GM23338 (cell line): ENCODE data around the gene RAD51AP1. TPM values are rescaled to one million over a fixed set of nuclear protein-coding genes. Genes with fewer than 3 reads are reported as not detected.

Experiments
- ATAC-seq: fragments of 200-7000 bp; cut with Tn5 transposase; 3 replicates; pipeline ENCODE4 v1.9.1; 2020
- DNase-seq: peaks from one replicate; pipeline ENCODE4 v3.0.0-alpha.2; 2015; ENCODE audit warnings: low spot score
- H2AFZ ChIP-seq: fragments of 200-600 bp; sonication (generic); 2 replicates; pipeline ENCODE4 v1.8.0; 2016; ENCODE audit warnings: antibody characterized with exemption, mild to moderate bottlenecking, moderate library complexity
- H3F3A ChIP-seq: fragments of 200-600 bp; sonication (generic); replicated peaks from 2 replicates; pipeline ENCODE4 v1.8.0; 2017; ENCODE audit warnings: antibody characterized with exemption, mixed run types, low read depth
- H3K27ac ChIP-seq: fragments of 200-600 bp; sonication (generic); 2 replicates; pipeline ENCODE4 v1.6.1; 2016; ENCODE audit warnings: low read depth
- H3K27me3 ChIP-seq: fragments of 200-600 bp; sonication (generic); 2 replicates; pipeline ENCODE4 v1.8.0; 2016; ENCODE audit warnings: mild to moderate bottlenecking, mixed run types, moderate library complexity; ENCODE audit not compliant: insufficient read depth
- H3K36me3 ChIP-seq: fragments of 200-600 bp; sonication (generic); 2 replicates; pipeline ENCODE4 v1.8.0; 2016; ENCODE audit warnings: mild to moderate bottlenecking; ENCODE audit not compliant: insufficient read depth
- H3K4me1 ChIP-seq: fragments of 200-600 bp; sonication (generic); 2 replicates; pipeline ENCODE4 v1.8.0; 2016; ENCODE audit warnings: mild to moderate bottlenecking, moderate library complexity; ENCODE audit not compliant: insufficient read depth
- H3K4me2 ChIP-seq: fragments of 200-600 bp; sonication (generic); 2 replicates; pipeline ENCODE4 v1.7.1; 2017; ENCODE audit warnings: mixed run types
- H3K4me3 ChIP-seq: fragments of 200-600 bp; sonication (generic); 2 replicates; pipeline ENCODE4 v1.6.1; 2016; ENCODE audit warnings: mixed run types
- H3K79me2 ChIP-seq: fragments of 200-600 bp; sonication (generic); replicated peaks from 2 replicates; pipeline ENCODE4 v1.8.0; 2017; ENCODE audit warnings: mild to moderate bottlenecking; ENCODE audit not compliant: insufficient read depth
- H3K9me2 ChIP-seq: fragments of 200-600 bp; sonication (generic); 2 replicates; pipeline ENCODE4 v1.8.0; 2017; ENCODE audit not compliant: insufficient read depth
- H4K20me1 ChIP-seq: fragments of 200-600 bp; sonication (generic); replicated peaks from 2 replicates; pipeline ENCODE4 v1.8.0; 2017; ENCODE audit warnings: mild to moderate bottlenecking; ENCODE audit not compliant: insufficient read depth
- H3K27ac Mint-ChIP-seq: 2 replicates; pipeline ENCODE4 v1.8.0; 2020; ENCODE audit warnings: inconsistent platforms, mild to moderate bottlenecking, moderate library complexity, mixed read lengths
- H3K27me3 Mint-ChIP-seq: 3 replicates; pipeline ENCODE4 v1.8.0; 2022; ENCODE audit warnings: low read depth, mild to moderate bottlenecking, moderate library complexity, mixed read lengths, inconsistent platforms; ENCODE audit not compliant: insufficient read depth, poor library complexity
- H3K36me3 Mint-ChIP-seq: 3 replicates; pipeline ENCODE4 v1.8.0; 2021; ENCODE audit warnings: low read depth, mild to moderate bottlenecking, inconsistent platforms, moderate library complexity, mixed read lengths
- H3K4me1 Mint-ChIP-seq: 3 replicates; pipeline ENCODE4 v1.8.0; 2020; ENCODE audit warnings: mild to moderate bottlenecking, inconsistent platforms, mixed read lengths
- H3K4me3 Mint-ChIP-seq: 3 replicates; pipeline ENCODE4 v1.8.0; 2021; ENCODE audit warnings: moderate library complexity, mild to moderate bottlenecking, inconsistent platforms, mixed read lengths
- H3K9me3 Mint-ChIP-seq: 3 replicates; pipeline ENCODE4 v1.8.0; 2020; ENCODE audit warnings: moderate library complexity, mild to moderate bottlenecking, inconsistent platforms, mixed read lengths
- CREB1 ChIP-seq: fragments of 250-450 bp; sonication (Bioruptor Pico); IDR thresholded peaks from 2 replicates; pipeline ENCODE4 v1.5.0; 2020; ENCODE audit warnings: low read depth, mild to moderate bottlenecking, moderate library complexity
- CTCF ChIP-seq, 2 experiments: fragments of 200-600 bp in 1 of 2; sonication (generic) in 1 of 2; conservative IDR thresholded peaks; 2 replicates each; pipeline versions ENCODE4 v1.5.1 to v1.6.1; 2016 to 2017; ENCODE audit warnings: antibody characterized with exemption in 2 of 2, low read depth in 2 of 2, mild to moderate bottlenecking in 2 of 2, moderate library complexity in 1 of 2
- ETS1 ChIP-seq: IDR thresholded peaks from 2 replicates; pipeline ENCODE4 v1.6.1; 2016; ENCODE audit warnings: antibody characterized with exemption
- EZH2 ChIP-seq: fragments of 200-600 bp; sonication (generic); IDR thresholded peaks from one replicate; pipeline ENCODE4 v1.8.0; 2017; ENCODE audit warnings: antibody characterized with exemption, mild to moderate bottlenecking, low read depth; ENCODE audit not compliant: unreplicated experiment
- EZH2phosphoT487 ChIP-seq: fragments of 200-600 bp; sonication (generic); IDR thresholded peaks from one replicate; pipeline ENCODE4 v1.8.1; 2018; ENCODE audit warnings: antibody characterized with exemption; ENCODE audit not compliant: unreplicated experiment
- JUNB ChIP-seq: IDR thresholded peaks from one replicate; pipeline ENCODE4 v1.6.1; 2016; ENCODE audit warnings: antibody characterized with exemption; ENCODE audit not compliant: unreplicated experiment
- NANOG ChIP-seq: IDR thresholded peaks from 2 replicates; pipeline ENCODE4 v1.6.1; 2016; ENCODE audit warnings: antibody characterized with exemption, borderline replicate concordance
- REST ChIP-seq: IDR thresholded peaks from one replicate; pipeline ENCODE4 v1.6.1; 2018; ENCODE audit warnings: antibody characterized with exemption; ENCODE audit not compliant: unreplicated experiment
- STAT1 ChIP-seq: IDR thresholded peaks from one replicate; pipeline ENCODE4 v1.6.1; 2016; ENCODE audit warnings: antibody characterized with exemption; ENCODE audit not compliant: unreplicated experiment
- ZNF114 ChIP-seq: fragments of 250-450 bp; sonication (Bioruptor Pico); IDR thresholded peaks from 2 replicates; pipeline ENCODE4 v1.5.0; 2020; ENCODE audit warnings: mild to moderate bottlenecking, moderate library complexity
- polyA plus RNA-seq: library from polyadenylated mRNA; unstranded; fragments of >200 nt; fragmentation: Nextera tagmentation; extraction: Ambion mirVana; gene quantifications from 2 replicates; pipeline ENCODE4 v1.2.1, GENCODE V29; 2016
- total RNA-seq: library from RNA; depleted of rRNA; stranded (reverse); fragments of >200 nt; shearing (Covaris generic); gene quantifications from 2 replicates; pipeline ENCODE4 v1.2.3, GENCODE V29; 2014

RAD51AP1 gene
- total and polyA plus RNA-seq, 2 experiments from 2014 or later: 75.2 to 119 TPM

- TF ChIP-seq REST (no peak), EZH2phosphoT487 (no peak), EZH2 (no peak)
These were observed 51.3 kb downstream of the RAD51AP1 start (continued) for GRCh38 chr12:4589941-4590340.

GRCh38 chr12:4591180-4591687, 52.5 kb downstream of the RAD51AP1 start:
- Histone ChIP-seq H2AFZ (no peak overlapping the region), H3K79me2 (no peaks in the 10 kb centered on the region), H3K9me2 (0 out of 2 replicates have a peak, but pooled peaks cover 4% of the 10 kb centered on the region), H3F3A (no peaks in the 10 kb centered on the region), H3K27ac (no peak overlapping the region), H3K27me3 (no peaks in the 10 kb centered on the region), H3K4me1 (0 out of 2 replicates have a peak, but pooled peaks cover 3% of the 10 kb centered on the region), H3K4me2 (no peak overlapping the region), H3K36me3 (no peaks in the 10 kb centered on the region), H4K20me1 (no peaks in the 10 kb centered on the region), H3K4me3 (no peak overlapping the region)
- ATAC-seq: no peak
- Mint-ChIP-seq H3K27me3 (no peaks in the 10 kb centered on the region), H3K9me3 (no peaks in the 10 kb centered on the region), H3K4me1 (peaks cover 5% of the 10 kb centered on the region; the same call in 2 of the 3 replicates), H3K4me3 (no peak overlapping the region), H3K36me3 (no peaks in the 10 kb centered on the region), H3K27ac (no peak overlapping the region)
- DNase-seq: no peak
- no peak for TF ChIP-seq STAT1
- no peak for TF ChIP-seq CREB1 (CRISPR knock-in tag)
- no peak for TF ChIP-seq EZH2phosphoT487
- no peak for TF ChIP-seq CTCF (conservative IDR thresholded peaks at IDR 0.05; ENCODE audit: low read depth in 2 of 2)
- TF ChIP-seq ZNF114 (CRISPR knock-in tag): no peak
- TF ChIP-seq EZH2: no peak
- TF ChIP-seq NANOG: no peak
- TF ChIP-seq ETS1: no peak
- no peak for TF ChIP-seq JUNB
